AG04450 (cell line): Measurements from ENCODE around the gene ALPL. TPM values are rescaled to one million over a fixed set of nuclear protein-coding genes. Genes with fewer than 3 reads are reported as not detected.

Experiments used
- CTCF ChIA-PET: fragments of 300-600, 350-600 bp; formaldehyde crosslinking; extraction: SDS; loops from one replicate; lab custom pipeline; 2022; ENCODE audit warnings: antibody characterized with exemption, inconsistent platforms; lab: Charles Lee
- POLR2A ChIA-PET: fragments of 350-600 bp; formaldehyde crosslinking; extraction: SDS; loops from one replicate; lab custom pipeline; 2021; ENCODE audit warnings: antibody characterized with exemption, inconsistent platforms; lab: Yijun Ruan, JAX
- DNase-seq: peaks from one replicate; pipeline ENCODE4 v3.0.0-alpha.2; 2011; ENCODE audit warnings: low read depth, low spot score
- H3K27ac ChIP-seq: one replicate; pipeline ENCODE4 v1.5.1; 2012; ENCODE audit warnings: low read depth, low read length, control low read depth
- H3K27me3 ChIP-seq: one replicate; pipeline ENCODE4 v1.6.0; 2012; ENCODE audit warnings: low read length; ENCODE audit not compliant: control insufficient read depth, insufficient read depth
- H3K4me3 ChIP-seq: 2 replicates; pipeline ENCODE4 v1.5.1; 2011; ENCODE audit warnings: mild to moderate bottlenecking, low read depth, low read length, control low read depth
- H3K9me3 ChIP-seq: 2 replicates; pipeline ENCODE4 v1.5.1; 2012; ENCODE audit warnings: low read length; ENCODE audit not compliant: control insufficient read depth, insufficient read depth
- CTCF ChIP-seq: IDR thresholded peaks from 2 replicates; pipeline ENCODE4 v1.5.1; 2011; ENCODE audit warnings: low read depth, low read length, control low read depth, inconsistent platforms
- polyA plus RNA-seq: library from polyadenylated mRNA; depleted of rRNA; stranded (reverse); fragments of >200 nt; gene quantifications from 2 replicates; pipeline ENCODE4 v1.2.3, GENCODE V29; 2011

Gene ALPL
- polyA plus RNA-seq, 1 experiment: 1.8 TPM

DNA sequence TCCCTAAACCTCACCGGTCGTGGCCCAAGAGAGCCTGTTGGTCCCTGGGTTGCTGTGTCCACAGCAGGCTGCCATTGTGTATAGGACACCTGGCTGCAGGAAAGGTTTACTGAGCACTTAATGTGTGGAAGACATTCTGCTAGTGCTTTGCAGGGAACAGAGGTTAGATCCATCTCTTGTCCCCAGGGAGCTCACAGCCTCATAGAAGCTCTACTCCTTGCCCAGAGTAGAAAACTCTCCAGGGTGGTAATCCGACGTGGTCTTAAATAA is 16.9 kb upstream of the ALPL start:
- no peak for DNase-seq
- ChIA-PET CTCF (interaction anchor here (0.6 to 3.0 kb wide), 3 partner anchors 122 to 159 kb away, joined by 3 to 31 read pairs (median 5); no protein-coding TSS in a partner anchor), POLR2A (interaction anchor here (1.3 kb wide), 1 partner anchor 48 kb away, joined by 3 read pairs; no protein-coding TSS in a partner anchor)
- no peak overlapping the region for H3K4me3 ChIP-seq
- no peak for TF ChIP-seq CTCF
- H3K27ac ChIP-seq: no peak overlapping the region
- peaks cover 14% of the 10 kb centered on the region for H3K27me3 ChIP-seq
- peaks cover 10% of the 10 kb centered on the region; the same call in 1 of the 2 replicates for H3K9me3 ChIP-seq

GRCh38 chr1:21494196-21494595 is 15.0 kb upstream of the ALPL start:
- TF ChIP-seq CTCF: no peak
- H3K27ac ChIP-seq: no peak overlapping the region
- DNase-seq: no peak
- H3K27me3 ChIP-seq: peaks cover 18% of the 10 kb centered on the region
- H3K9me3 ChIP-seq: peaks cover 11% of the 10 kb centered on the region
- ChIA-PET POLR2A (no interaction called here), CTCF (no interaction called here)
- no peak overlapping the region for H3K4me3 ChIP-seq

DNA sequence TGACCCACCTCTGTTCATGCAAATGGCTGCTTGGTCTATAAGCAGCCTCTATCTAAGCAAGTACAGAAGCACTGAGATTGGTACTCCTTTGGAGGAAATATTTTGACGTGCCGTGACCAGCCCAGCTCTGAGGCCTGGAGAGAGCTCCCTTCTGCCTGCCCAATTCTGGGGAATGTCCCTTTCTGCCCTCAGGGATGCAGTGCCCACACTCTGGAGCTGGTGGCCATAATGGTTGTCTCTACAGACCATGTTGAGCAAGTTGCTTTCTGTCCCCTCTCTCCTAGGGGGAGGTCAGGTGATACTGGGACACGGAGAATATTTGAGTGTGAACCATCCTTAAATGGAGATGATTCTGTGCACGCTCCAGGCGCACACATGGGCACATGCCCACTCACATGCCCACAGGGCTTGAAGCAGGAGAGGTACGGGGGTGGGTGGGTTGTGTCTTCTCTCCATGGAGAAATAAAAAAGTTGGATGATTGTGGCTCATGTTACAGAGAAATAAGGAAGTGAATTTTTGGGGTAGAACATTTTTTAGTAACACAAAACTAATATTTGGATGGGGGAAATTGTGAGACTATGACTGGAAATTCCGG is 13.9 kb upstream of the ALPL start:
- H3K9me3 ChIP-seq: peaks cover 9% of the 10 kb centered on the region
- peaks cover 18% of the 10 kb centered on the region for H3K27me3 ChIP-seq
- ChIA-PET CTCF (interaction anchor here (1.0 kb wide), 1 partner anchor 125 kb away, joined by 3 read pairs; no protein-coding TSS in a partner anchor), POLR2A (no interaction called here)
- no peak for TF ChIP-seq CTCF
- no peak for DNase-seq
- no peak overlapping the region for H3K4me3 ChIP-seq
- H3K27ac ChIP-seq: no peak overlapping the region

- peaks cover 3% of the 10 kb centered on the region for H3K9me3 ChIP-seq
- no peak for DNase-seq
- no peak overlapping the region for H3K27ac ChIP-seq
- H3K27me3 ChIP-seq: peaks cover 16% of the 10 kb centered on the region
- no peak for TF ChIP-seq CTCF
- ChIA-PET POLR2A (no interaction called here), CTCF (interaction anchor here (1.0 kb wide), 1 partner anchor 126 kb away, joined by 3 read pairs; no protein-coding TSS in a partner anchor)
- no peak overlapping the region for H3K4me3 ChIP-seq
These were observed 13.2 kb upstream of the ALPL start for GRCh38 chr1:21496063-21496462.

DNA sequence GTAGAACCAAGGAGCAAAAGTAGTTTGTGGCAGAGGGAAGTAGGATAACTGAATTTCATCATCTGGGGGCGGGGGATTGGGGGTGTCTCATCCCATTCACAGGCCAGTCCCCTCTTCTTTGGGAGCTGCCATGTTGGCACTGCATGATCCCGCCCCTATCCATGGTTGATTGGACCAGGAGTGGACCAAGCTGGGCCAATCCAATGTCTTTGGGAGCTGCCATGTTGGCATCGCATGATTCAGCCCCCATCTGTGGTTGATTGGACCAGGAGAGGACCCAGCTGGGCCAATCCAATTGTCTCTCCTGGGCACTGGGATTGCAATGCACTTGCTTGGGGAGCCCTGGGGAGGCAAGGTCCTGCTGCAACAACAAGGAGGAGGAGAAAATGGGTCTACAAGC is 12.3 kb upstream of the ALPL start:
- H3K4me3 ChIP-seq: no peak overlapping the region
- no peak overlapping the region for H3K27ac ChIP-seq
- H3K27me3 ChIP-seq: peaks cover 14% of the 10 kb centered on the region
- ChIA-PET CTCF (no interaction called here), POLR2A (no interaction called here)
- DNase-seq: no peak
- H3K9me3 ChIP-seq: peaks cover 2% of the 10 kb centered on the region; the same call in 1 of the 2 replicates
- TF ChIP-seq CTCF: no peak
